Activated T-cell treated with anti-CD3 and anti-CD28 coated beads, Interleukin-2, amount 50 U/mL, for 4 hours (primary cell): ENCODE measurements around the gene CREB5. TPM values are rescaled to one million over a fixed set of nuclear protein-coding genes. Genes with fewer than 3 reads are reported as not detected.

Experiments used
- ATAC-seq, 2 donors: fragments of 200-7000 bp; cut with Tn5 transposase; one replicate each; pipeline ENCODE4 v1.10.0; 2021
- DNase-seq: peaks from one replicate; pipeline ENCODE4 v3.0.0-alpha.2; 2020
- H3K27me3 Mint-ChIP-seq: one replicate; pipeline ENCODE4 v1.8.0; 2021; ENCODE audit warnings: low read depth, mixed read lengths
- H3K36me3 Mint-ChIP-seq: one replicate; pipeline ENCODE4 v1.8.0; 2022; ENCODE audit warnings: mixed read lengths; ENCODE audit not compliant: insufficient read depth
- H3K4me1 Mint-ChIP-seq: one replicate; pipeline ENCODE4 v1.8.0; 2021; ENCODE audit warnings: low read depth, mixed read lengths
- H3K4me3 Mint-ChIP-seq: one replicate; pipeline ENCODE4 v1.8.0; 2021; ENCODE audit warnings: mild to moderate bottlenecking, moderate library complexity, mixed read lengths
- H3K9me3 Mint-ChIP-seq: one replicate; pipeline ENCODE4 v1.8.0; 2021; ENCODE audit warnings: mixed read lengths
- total RNA-seq, 3 donors: library from RNA; stranded (reverse); gene quantifications; one replicate each; pipeline ENCODE4 v1.2.1, GENCODE V29; 2021

The CREB5 gene
- total RNA-seq, 3 donors from 2014 or later, result 0.37 to 0.81 (median 0.68) TPM

- H3K4me3 Mint-ChIP-seq, result no peak overlapping the region
- no peaks in the 10 kb centered on the region for H3K36me3 Mint-ChIP-seq
- DNase-seq, result no peak
- peaks cover 56% of the 10 kb centered on the region for H3K27me3 Mint-ChIP-seq
- H3K4me1 Mint-ChIP-seq, result peaks cover 10% of the 10 kb centered on the region
- H3K9me3 Mint-ChIP-seq, result no peaks in the 10 kb centered on the region
- no peak for ATAC-seq
These were observed 443.4 kb downstream of the CREB5 start for GRCh38 chr7:28855538-28856217.

GRCh38 chr7:28856656-28857055 is 444.3 kb downstream of the CREB5 start:
- Mint-ChIP-seq H3K36me3 (no peaks in the 10 kb centered on the region), H3K27me3 (peaks cover 56% of the 10 kb centered on the region), H3K4me1 (peaks cover 10% of the 10 kb centered on the region), H3K9me3 (no peaks in the 10 kb centered on the region), H3K4me3 (no peak overlapping the region)
- ATAC-seq (no peak), DNase-seq (no peak)

GRCh38 chr7:28858206-28858605 is 445.9 kb downstream of the CREB5 start:
- ATAC-seq, result no peak
- H3K36me3 Mint-ChIP-seq, result no peaks in the 10 kb centered on the region
- no peak overlapping the region for H3K4me3 Mint-ChIP-seq
- H3K27me3 Mint-ChIP-seq, result peaks cover 47% of the 10 kb centered on the region
- peaks cover 9% of the 10 kb centered on the region for H3K4me1 Mint-ChIP-seq
- DNase-seq, result no peak
- no peaks in the 10 kb centered on the region for H3K9me3 Mint-ChIP-seq

GRCh38 chr7:28858895-28859294 is 446.6 kb downstream of the CREB5 start:
- no peaks in the 10 kb centered on the region for H3K36me3 Mint-ChIP-seq

GRCh38 chr7:28861825-28862224 is 449.5 kb downstream of the CREB5 start:
- peaks cover 25% of the 10 kb centered on the region for H3K27me3 Mint-ChIP-seq
- no peaks in the 10 kb centered on the region for H3K9me3 Mint-ChIP-seq
- no peak for ATAC-seq
- DNase-seq, result no peak
- H3K36me3 Mint-ChIP-seq, result no peaks in the 10 kb centered on the region
- H3K4me3 Mint-ChIP-seq, result no peak overlapping the region
- no peaks in the 10 kb centered on the region for H3K4me1 Mint-ChIP-seq

More at GRCh38 chr7:28858895-28859294, 446.6 kb downstream of the CREB5 start:
- Mint-ChIP-seq H3K27me3 (peaks cover 44% of the 10 kb centered on the region), H3K4me3 (no peak overlapping the region), H3K4me1 (peaks cover 4% of the 10 kb centered on the region), H3K9me3 (no peaks in the 10 kb centered on the region)
- ATAC-seq (no peak), DNase-seq (no peak)

- no peaks in the 10 kb centered on the region for H3K36me3 Mint-ChIP-seq
- DNase-seq, result no peak
- peaks cover 27% of the 10 kb centered on the region for H3K27me3 Mint-ChIP-seq
These were observed 450.4 kb downstream of the CREB5 start for GRCh38 chr7:28862595-28863272.

GRCh38 chr7:28865601-28866144 is 453.4 kb downstream of the CREB5 start:
- H3K36me3 Mint-ChIP-seq, result no peaks in the 10 kb centered on the region
- ATAC-seq, result no peak
- no peaks in the 10 kb centered on the region for H3K4me1 Mint-ChIP-seq
- H3K4me3 Mint-ChIP-seq, result no peak overlapping the region
- H3K27me3 Mint-ChIP-seq, result peaks cover 20% of the 10 kb centered on the region
- DNase-seq, result no peak
- H3K9me3 Mint-ChIP-seq, result no peaks in the 10 kb centered on the region

More at GRCh38 chr7:28862595-28863272, 450.4 kb downstream of the CREB5 start:
- H3K4me1 Mint-ChIP-seq, result no peaks in the 10 kb centered on the region
- no peak overlapping the region for H3K4me3 Mint-ChIP-seq
- no peaks in the 10 kb centered on the region for H3K9me3 Mint-ChIP-seq
- ATAC-seq, result no peak

GRCh38 chr7:28868712-28869111 is 456.4 kb downstream of the CREB5 start:
- Mint-ChIP-seq H3K4me1 (no peaks in the 10 kb centered on the region), H3K4me3 (no peak overlapping the region), H3K9me3 (no peaks in the 10 kb centered on the region), H3K27me3 (peaks cover 15% of the 10 kb centered on the region), H3K36me3 (no peaks in the 10 kb centered on the region)
- ATAC-seq, result no peak
- no peak for DNase-seq

GRCh38 chr7:28871077-28871476 is 458.8 kb downstream of the CREB5 start:
- no peaks in the 10 kb centered on the region for H3K4me1 Mint-ChIP-seq
- no peak for DNase-seq
- no peak overlapping the region for H3K4me3 Mint-ChIP-seq
- no peaks in the 10 kb centered on the region for H3K36me3 Mint-ChIP-seq
- H3K9me3 Mint-ChIP-seq, result no peaks in the 10 kb centered on the region
- H3K27me3 Mint-ChIP-seq, result peaks cover 15% of the 10 kb centered on the region
- no peak for ATAC-seq

- H3K9me3 Mint-ChIP-seq, result no peaks in the 10 kb centered on the region
- H3K4me1 Mint-ChIP-seq, result no peaks in the 10 kb centered on the region
- peaks cover 16% of the 10 kb centered on the region for H3K27me3 Mint-ChIP-seq
- ATAC-seq, result no peak
- H3K4me3 Mint-ChIP-seq, result no peak overlapping the region
- no peaks in the 10 kb centered on the region for H3K36me3 Mint-ChIP-seq
- no peak for DNase-seq
These were observed 459.3 kb downstream of the CREB5 start for GRCh38 chr7:28871631-28872030.

- no peak overlapping the region for H3K4me3 Mint-ChIP-seq
- no peak for DNase-seq
These were observed 459.9 kb downstream of the CREB5 start for GRCh38 chr7:28872226-28872625.

GRCh38 chr7:28873365-28873764 is 461.0 kb downstream of the CREB5 start:
- H3K36me3 Mint-ChIP-seq, result no peaks in the 10 kb centered on the region
- ATAC-seq (no peak), DNase-seq (no peak)
- peaks cover 7% of the 10 kb centered on the region for H3K27me3 Mint-ChIP-seq
- H3K4me1 Mint-ChIP-seq, result no peaks in the 10 kb centered on the region
- H3K9me3 Mint-ChIP-seq, result no peaks in the 10 kb centered on the region
- H3K4me3 Mint-ChIP-seq, result no peak overlapping the region

More at GRCh38 chr7:28872226-28872625, 459.9 kb downstream of the CREB5 start:
- Mint-ChIP-seq H3K4me1 (no peaks in the 10 kb centered on the region), H3K9me3 (no peaks in the 10 kb centered on the region), H3K36me3 (no peaks in the 10 kb centered on the region), H3K27me3 (peaks cover 15% of the 10 kb centered on the region)
- ATAC-seq, result no peak

- Mint-ChIP-seq H3K36me3 (no peaks in the 10 kb centered on the region), H3K4me1 (no peaks in the 10 kb centered on the region), H3K9me3 (no peaks in the 10 kb centered on the region), H3K4me3 (no peak overlapping the region), H3K27me3 (peaks cover 7% of the 10 kb centered on the region)
- DNase-seq (no peak), ATAC-seq (no peak)
These were observed 461.7 kb downstream of the CREB5 start for GRCh38 chr7:28874001-28874400.
